Pulmonary artery endothelial cell (primary cell): ENCODE results near the gene KCTD10. TPM values are rescaled to one million over a fixed set of nuclear protein-coding genes. Genes with fewer than 3 reads are reported as not detected.
A peak's percentile ranks its signal among the peaks of the same experiment; 100 is the strongest.
"Not testable (repeated sequence)": the region's sequence is repeated elsewhere in the genome, so short reads cannot be mapped to it uniquely, and the experiment has no call there.

Experiments used
- DNase-seq: peaks from one replicate; pipeline ENCODE4 v3.0.0-alpha.2; 2011; ENCODE audit warnings: low read depth, low spot score
- total RNA-seq: library from RNA; depleted of rRNA; stranded (reverse); fragments of >200 nt; gene quantifications from 2 replicates; pipeline ENCODE4 v1.2.3, GENCODE V29; 2014

Gene KCTD10
- total RNA-seq, 1 donor from 2014 or later = 102 TPM

- DNase-seq = not testable (repeated sequence)
Observed at GRCh38 chr12:109473526-109474270, 3.4 kb downstream of the KCTD10 start.

DNA sequence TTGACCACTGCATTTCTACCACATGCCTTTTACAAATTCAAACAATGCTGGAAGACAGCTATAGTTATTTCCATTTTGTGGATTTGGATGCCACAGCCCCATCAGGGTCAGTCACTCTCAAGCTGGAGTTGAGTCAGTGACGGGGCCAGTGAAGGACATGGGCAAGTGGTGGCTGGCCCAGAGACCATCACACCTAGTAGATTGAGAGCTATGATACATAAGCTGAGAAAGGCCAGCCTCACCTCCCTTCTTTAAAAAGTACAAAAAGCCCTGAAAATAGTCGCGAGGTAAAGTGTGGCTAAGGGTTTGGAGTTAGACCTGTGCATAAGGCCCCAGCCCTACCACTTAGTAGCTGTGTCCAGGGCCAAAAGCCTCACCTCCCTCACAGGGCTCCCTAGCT is 4.1 kb downstream of the KCTD10 start:
- DNase-seq = no peak

DNA sequence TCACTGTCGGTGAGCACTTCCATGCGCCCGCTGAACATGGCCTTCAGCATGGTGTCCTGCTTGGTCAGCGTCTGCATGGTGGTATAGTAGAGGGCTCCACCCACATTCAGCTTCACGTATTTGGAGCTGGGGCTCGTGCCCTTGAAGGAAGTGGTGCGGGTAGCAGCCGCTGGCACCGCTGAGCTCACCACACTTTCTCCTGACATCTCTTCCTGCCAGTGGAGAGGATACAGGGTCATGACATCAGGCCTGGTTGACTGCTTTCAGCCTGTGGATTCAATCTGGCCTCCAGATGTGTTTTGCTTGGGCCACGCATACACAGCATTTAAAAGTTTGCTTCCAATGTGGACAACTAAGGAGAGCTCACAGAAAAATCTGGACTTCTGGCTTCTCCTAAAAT is 7.6 kb downstream of the KCTD10 start:
- DNase-seq = no peak

DNA sequence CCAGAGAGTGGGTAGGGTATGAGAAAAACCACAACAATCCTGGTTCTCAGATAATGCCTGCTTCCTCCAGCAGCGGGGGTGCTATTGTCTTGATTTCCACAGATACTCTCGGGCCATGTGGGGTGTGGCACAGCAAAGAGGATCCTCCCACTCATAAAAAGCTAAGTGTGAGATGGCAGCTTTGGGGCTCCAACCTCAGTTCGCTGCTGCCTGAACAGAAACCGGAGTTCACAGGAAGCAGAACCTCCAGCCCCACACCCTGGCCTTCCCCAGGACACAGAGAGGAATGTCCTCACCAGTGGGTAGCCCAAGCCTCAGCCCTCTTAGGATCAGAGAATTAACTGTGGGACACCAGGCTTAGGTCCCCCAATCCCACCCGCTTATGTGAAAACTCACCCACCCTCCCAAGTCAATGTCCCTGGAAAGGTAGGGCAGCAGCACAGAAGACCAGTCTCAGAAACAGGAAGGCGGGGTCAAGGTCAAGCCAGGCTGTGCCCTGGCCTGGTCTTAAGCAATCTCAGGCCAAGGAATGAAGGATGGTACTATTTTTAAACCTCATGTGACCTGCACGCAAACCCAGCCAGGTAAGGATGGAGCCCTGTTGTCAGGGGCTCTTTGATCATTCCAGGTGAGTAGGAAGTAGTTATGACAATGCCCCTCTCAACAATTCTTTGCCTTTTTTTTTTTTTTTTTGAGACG is 9.0 kb downstream of the KCTD10 start:
- DNase-seq = no peak

- DNase-seq = no peak
Observed at GRCh38 chr12:109466821-109467220, 10.3 kb downstream of the KCTD10 start.

DNA sequence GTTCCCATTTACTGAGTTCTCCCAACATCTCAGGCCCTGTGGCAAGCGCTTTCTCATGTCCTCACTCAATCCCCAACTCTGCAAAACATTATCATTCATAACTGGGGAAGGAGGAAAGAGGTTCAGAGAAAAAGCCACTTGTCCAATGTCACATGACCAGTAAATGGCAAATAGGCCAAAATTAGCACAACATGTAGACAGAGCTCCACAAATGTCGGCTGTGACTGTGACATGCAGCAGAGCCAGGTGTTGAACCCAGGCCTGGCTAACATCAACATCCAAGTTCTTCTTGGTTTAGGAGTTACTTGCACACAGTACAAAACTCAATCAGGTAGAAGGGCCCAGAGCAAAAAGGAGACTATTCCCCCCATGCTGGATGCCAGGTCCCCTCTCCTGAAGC is 10.8 kb downstream of the KCTD10 start:
- no peak for DNase-seq

- no peak for DNase-seq
Observed at GRCh38 chr12:109464642-109465351, 12.3 kb downstream of the KCTD10 start.

- DNase-seq = no peak
Observed at GRCh38 chr12:109463756-109464155, 13.3 kb downstream of the KCTD10 start.

- DNase-seq = peak; percentile 91
Observed at GRCh38 chr12:109462868-109463692, 14.0 kb downstream of the KCTD10 start.

- DNase-seq = peak; percentile 65
Observed at GRCh38 chr12:109461846-109462756, 15.0 kb downstream of the KCTD10 start.

DNA sequence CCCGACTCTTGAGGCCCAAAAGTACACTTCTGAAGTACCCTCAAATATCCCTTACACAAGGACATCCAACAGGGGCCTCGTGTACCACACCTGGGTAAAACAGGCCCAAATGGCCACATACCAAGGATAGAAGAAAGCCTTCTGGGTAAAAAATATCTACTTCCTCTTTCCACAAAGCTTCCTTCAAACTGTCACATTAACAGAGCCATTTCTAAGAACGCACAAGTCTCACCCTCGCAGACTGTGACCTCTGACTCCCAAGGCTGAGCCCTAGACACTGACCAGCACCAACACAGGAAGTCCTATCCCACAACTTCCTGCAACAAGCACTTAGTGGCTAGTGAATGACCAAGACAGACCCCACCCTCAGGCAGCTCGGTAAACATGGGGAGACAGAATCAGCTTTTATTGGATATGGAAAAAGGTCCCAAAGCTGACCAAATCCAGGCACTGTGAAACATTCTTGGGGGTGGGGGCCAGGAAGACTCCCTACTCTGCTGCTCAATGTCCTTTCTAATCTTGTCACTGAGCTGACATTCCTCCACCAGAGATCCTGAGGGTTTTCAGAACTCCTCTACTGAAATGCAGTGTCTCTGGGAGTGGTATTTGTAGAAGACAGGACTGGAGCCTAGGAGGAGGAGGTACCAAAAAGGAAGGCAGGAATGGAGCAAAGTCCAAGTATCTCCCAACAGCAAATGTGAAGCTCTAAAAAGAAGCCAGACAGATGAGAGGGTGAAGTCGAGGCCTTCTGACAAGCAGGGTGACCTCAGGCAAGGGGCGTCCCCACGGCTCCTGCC is 15.9 kb downstream of the KCTD10 start:
- DNase-seq = no peak

DNA sequence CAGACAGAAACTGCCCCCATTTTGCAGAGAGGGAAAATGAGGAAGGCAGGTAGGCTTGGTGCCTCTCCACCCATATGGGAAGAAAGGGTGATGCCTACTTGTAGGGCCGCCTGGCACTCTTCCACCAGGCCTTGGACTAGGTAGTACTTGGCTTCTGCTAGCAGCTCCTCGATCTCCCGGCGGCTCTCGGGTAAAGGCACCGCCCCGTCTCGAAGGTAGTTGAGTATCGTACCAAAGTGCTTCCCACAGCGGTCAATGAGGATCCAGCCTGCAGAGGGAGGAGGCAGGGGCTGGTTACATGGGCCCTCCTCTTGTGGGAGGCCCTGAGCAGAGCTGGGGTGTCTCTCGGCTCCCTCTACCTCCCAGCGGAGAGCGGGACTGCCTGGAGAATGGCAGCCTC is 16.6 kb downstream of the KCTD10 start:
- DNase-seq = no peak

DNA sequence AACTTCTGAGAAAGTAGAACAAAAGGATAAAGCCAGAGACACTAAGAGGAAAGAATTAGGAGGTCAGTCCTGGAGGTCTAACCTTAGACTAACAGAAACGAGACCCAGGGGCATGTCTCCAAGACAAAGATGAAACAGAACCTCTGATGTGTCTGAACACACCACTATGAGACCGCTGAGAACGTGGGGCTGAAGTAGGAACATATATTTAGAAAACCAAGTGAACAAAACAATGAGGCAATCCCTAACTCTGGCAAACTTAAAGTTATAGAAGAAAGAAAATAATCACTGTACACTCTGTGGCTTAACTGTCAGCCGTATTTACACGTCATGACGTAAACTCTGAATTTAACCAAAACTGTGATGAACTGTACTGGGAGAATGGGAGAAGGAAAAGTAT is 17.9 kb downstream of the KCTD10 start:
- DNase-seq = no peak

DNA sequence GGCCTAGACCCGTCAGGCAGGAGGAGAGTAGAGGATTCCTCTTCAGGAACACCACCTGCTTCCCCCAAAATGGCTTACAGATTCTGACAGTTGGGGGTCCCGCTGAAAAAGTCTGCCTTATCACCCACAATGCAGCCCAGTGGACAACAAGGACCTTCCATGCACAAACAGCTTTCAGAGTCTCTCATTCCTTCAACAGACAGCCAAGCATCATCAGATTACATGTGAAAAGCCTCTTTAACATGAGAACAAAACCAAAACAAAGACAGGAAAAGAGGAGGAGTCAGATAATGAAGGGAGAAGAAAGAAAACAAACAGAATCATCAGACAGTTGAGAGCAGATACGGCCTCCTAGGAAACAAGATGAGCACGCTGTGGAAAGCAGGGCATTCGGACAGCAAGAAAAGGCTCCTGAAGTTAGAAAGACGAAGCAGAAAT is 18.3 kb downstream of the KCTD10 start:
- DNase-seq = no peak

GRCh38 chr12:109458086-109458485 is 19.0 kb downstream of the KCTD10 start:
- no peak for DNase-seq

- DNase-seq = no peak
Observed at GRCh38 chr12:109455706-109456105, 21.4 kb downstream of the KCTD10 start.

DNA sequence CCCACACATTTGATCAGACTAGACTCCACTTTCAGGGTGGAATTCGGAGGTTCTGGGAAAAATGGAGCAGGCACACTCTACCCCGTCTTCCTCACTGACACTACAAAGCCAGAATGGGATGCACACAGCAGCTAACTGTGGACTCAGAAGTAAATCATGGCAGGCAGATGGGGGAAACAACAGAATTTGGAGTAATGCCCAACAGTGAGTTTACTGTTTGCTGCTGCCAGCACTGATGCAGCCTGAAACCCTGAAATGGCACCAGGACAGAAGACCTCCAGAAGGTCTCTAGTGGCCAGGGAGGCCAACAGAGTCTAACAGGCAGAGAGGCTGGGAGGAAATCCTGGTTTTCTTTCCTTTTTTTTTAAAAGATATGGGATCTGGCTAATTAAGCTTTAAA is 24.6 kb downstream of the KCTD10 start:
- DNase-seq = no peak

DNA sequence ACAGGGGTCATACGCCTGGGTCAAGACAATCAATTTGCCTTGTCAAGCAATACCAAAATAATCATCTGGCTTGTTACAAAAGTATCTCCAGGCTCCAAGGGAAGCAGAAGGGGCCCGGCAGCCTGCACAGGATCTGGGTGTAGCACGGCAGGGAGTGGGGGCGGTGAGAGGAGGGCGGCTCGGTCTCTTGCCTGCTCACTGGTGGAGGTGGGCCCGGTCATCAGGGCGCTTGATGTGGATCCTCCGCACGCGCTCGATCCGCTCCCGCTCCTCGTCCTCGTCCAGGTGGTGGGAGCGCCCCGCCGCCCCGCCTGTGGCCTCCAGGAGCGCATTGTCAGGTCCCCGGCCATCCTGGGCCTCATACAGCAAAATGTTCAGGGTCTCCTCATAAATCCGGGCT is 25.7 kb downstream of the KCTD10 start:
- no peak for DNase-seq

DNA sequence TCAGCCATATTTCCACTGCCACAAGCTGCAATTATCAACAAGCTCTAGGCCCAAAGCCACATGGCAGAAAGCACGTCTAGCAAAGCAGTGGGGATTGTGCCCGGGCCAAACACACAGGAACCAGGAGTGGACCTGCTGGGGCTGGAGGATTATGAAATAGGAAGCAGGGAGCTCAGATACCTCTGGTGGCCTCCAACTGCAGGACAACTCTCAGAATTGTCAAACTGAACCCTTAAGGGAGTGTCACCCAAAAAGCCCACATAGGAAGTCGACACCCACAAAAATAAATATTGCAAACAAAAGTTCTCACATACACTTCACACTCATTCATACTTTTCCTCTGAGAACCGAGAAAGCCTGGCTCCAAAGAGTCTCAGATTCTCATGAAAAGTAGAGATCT is 26.1 kb downstream of the KCTD10 start:
- DNase-seq = no peak
